RCC 7860 (cell line): ENCODE measurements around the gene PAX5.

Source experiments
- DNase-seq: peaks from one replicate; pipeline ENCODE4 v3.0.0-alpha.2; 2015; ENCODE audit warnings: low spot score
- FAIRE-seq: peaks from 2 replicates; lab custom pipeline; 2012; peaks lifted over from hg19 to GRCh38; lab: Jason Lieb, UNC

Gene PAX5

GRCh38 chr9:36935768-36936497 is 98.1 kb downstream of the PAX5 start:
- DNase-seq: no peak
- no peak for FAIRE-seq

- DNase-seq (no peak), FAIRE-seq (no peak)
Observed at GRCh38 chr9:36935332-36935731, 98.7 kb downstream of the PAX5 start.

GRCh38 chr9:36934478-36935065 is 99.5 kb downstream of the PAX5 start:
- DNase-seq: no peak
- no peak for FAIRE-seq

- no peak for FAIRE-seq
- DNase-seq: no peak
Observed at GRCh38 chr9:36933676-36934215, 100.3 kb downstream of the PAX5 start.

- DNase-seq (no peak), FAIRE-seq (no peak)
Observed at GRCh38 chr9:36932198-36932597, 101.9 kb downstream of the PAX5 start.

- FAIRE-seq (no peak), DNase-seq (no peak)
Observed at GRCh38 chr9:36930941-36931340, 103.1 kb downstream of the PAX5 start.

GRCh38 chr9:36929350-36929675 is 104.8 kb downstream of the PAX5 start:
- FAIRE-seq: no peak
- no peak for DNase-seq

- peak; percentile 15 for FAIRE-seq
- DNase-seq: peak; percentile 31
Observed at GRCh38 chr9:36928670-36929349, 105.3 kb downstream of the PAX5 start.

GRCh38 chr9:36928210-36928609 is 105.9 kb downstream of the PAX5 start:
- DNase-seq (no peak), FAIRE-seq (no peak)

- DNase-seq (no peak), FAIRE-seq (no peak)
Observed at GRCh38 chr9:36924757-36925432, 109.2 kb downstream of the PAX5 start.

- peak; percentile 85 for DNase-seq
- FAIRE-seq: peak; percentile 95
Observed at GRCh38 chr9:36924071-36924470, 110.0 kb downstream of the PAX5 start.

GRCh38 chr9:36923025-36923625 is 110.9 kb downstream of the PAX5 start:
- FAIRE-seq (no peak), DNase-seq (no peak)

GRCh38 chr9:36922548-36922947 is 111.5 kb downstream of the PAX5 start:
- DNase-seq: peak; percentile 56
- peak; percentile 71 for FAIRE-seq

GRCh38 chr9:36914212-36914577 is 119.9 kb downstream of the PAX5 start:
- DNase-seq (no peak), FAIRE-seq (no peak)

GRCh38 chr9:36913393-36914211 is 120.5 kb downstream of the PAX5 start:
- DNase-seq: no peak
- FAIRE-seq: no peak

GRCh38 chr9:36912620-36913019 is 121.4 kb downstream of the PAX5 start:
- DNase-seq (no peak), FAIRE-seq (no peak)

- no peak for DNase-seq
- no peak for FAIRE-seq
Observed at GRCh38 chr9:36911601-36912412, 122.3 kb downstream of the PAX5 start.

GRCh38 chr9:36911037-36911436 is 123.0 kb downstream of the PAX5 start:
- FAIRE-seq (no peak), DNase-seq (no peak)

GRCh38 chr9:36906492-36906891 is 127.6 kb downstream of the PAX5 start:
- DNase-seq: no peak

More at GRCh38 chr9:36906492-36906891, 127.6 kb downstream of the PAX5 start:
- FAIRE-seq: no peak
